ENCODE data around the gene IFNA5. TPM values are rescaled to one million over a fixed set of nuclear protein-coding genes. Genes with fewer than 3 reads are reported as not detected.

IFNA5 gene
- total RNA-seq = not detected in 2 replicates

GRCh38 chr9:21305213-21305612 lies at the start of gene IFNA5:
IFNA5 (minus strand) TSS chr9:21305313; CDS start chr9:21305256, 57 bp downstream.
- intact Hi-C loops (cut with micrococcal nuclease) = no loop called here

GRCh38 chr9:21350787-21351186 lies 45.7 kb upstream of the IFNA5 start, which contains the start of gene IFNA6:
IFNA6 (minus strand) TSS chr9:21350887; CDS start chr9:21350887, 0 bp downstream.
- intact Hi-C loops (cut with micrococcal nuclease) = no loop called here

- intact Hi-C loops (cut with micrococcal nuclease) = no loop called here
These were observed 43.4 kb upstream of the IFNA5 start for GRCh38 chr9:21348430-21348970.

GRCh38 chr9:21340735-21341134 lies 35.6 kb upstream of the IFNA5 start:
- intact Hi-C loops (cut with micrococcal nuclease) = no loop called here

GRCh38 chr9:21336457-21336856 lies 31.3 kb upstream of the IFNA5 start:
- intact Hi-C loops (cut with micrococcal nuclease) = loop anchor here (5.0 kb wide), 2 partner anchors 661 to 1294 kb away; no protein-coding TSS in a partner anchor

- intact Hi-C loops (cut with micrococcal nuclease) = loop anchor here (1.0 to 5.0 kb wide), 9 partner anchors 9 to 1293 kb away; partner anchors contain the start of genes HACD4 and MTAP
These were observed 29.9 kb upstream of the IFNA5 start, which contains the start of gene KLHL9 for GRCh38 chr9:21334701-21335632. KLHL9 (minus strand) TSS chr9:21335404; CDS start chr9:21334859, 545 bp downstream.

GRCh38 chr9:21333226-21333625 lies 28.1 kb upstream of the IFNA5 start:
- intact Hi-C loops (cut with micrococcal nuclease) = no loop called here

GRCh38 chr9:21331676-21332402 lies 26.7 kb upstream of the IFNA5 start:
- intact Hi-C loops (cut with micrococcal nuclease) = no loop called here

- intact Hi-C loops (cut with micrococcal nuclease) = loop anchor here (1.0 to 5.0 kb wide), 9 partner anchors 8 to 463 kb away; partner anchors contain the start of gene KLHL9
These were observed 21.5 kb upstream of the IFNA5 start for GRCh38 chr9:21326526-21327139.

- intact Hi-C loops (cut with micrococcal nuclease) = loop anchor here (5.0 kb wide), 1 partner anchor 33 kb away; no protein-coding TSS in a partner anchor
These were observed 18.9 kb upstream of the IFNA5 start for GRCh38 chr9:21324047-21324446.

- intact Hi-C loops (cut with micrococcal nuclease) = loop anchor here (5.0 kb wide), 1 partner anchor 34 kb away; no protein-coding TSS in a partner anchor
These were observed 17.9 kb upstream of the IFNA5 start for GRCh38 chr9:21322911-21323461.

GRCh38 chr9:21320465-21320864 lies 15.4 kb upstream of the IFNA5 start:
- intact Hi-C loops (cut with micrococcal nuclease) = loop anchor here (5.0 kb wide), 1 partner anchor 37 kb away; no protein-coding TSS in a partner anchor

- intact Hi-C loops (cut with micrococcal nuclease) = loop anchor here (1.0 to 10.0 kb wide), 5 partner anchors 8 to 1393 kb away; no protein-coding TSS in a partner anchor
These were observed 13.1 kb upstream of the IFNA5 start for GRCh38 chr9:21317956-21318923.

GRCh38 chr9:21316860-21317259 lies 11.7 kb upstream of the IFNA5 start:
- intact Hi-C loops (cut with micrococcal nuclease) = loop anchor here (10.0 kb wide), 1 partner anchor 1392 kb away; no protein-coding TSS in a partner anchor

- intact Hi-C loops (cut with micrococcal nuclease) = loop anchor here (10.0 kb wide), 1 partner anchor 1391 kb away; no protein-coding TSS in a partner anchor
These were observed 11.1 kb upstream of the IFNA5 start for GRCh38 chr9:21316032-21316842.

GRCh38 chr9:21314152-21314551 lies 9.0 kb upstream of the IFNA5 start:
- intact Hi-C loops (cut with micrococcal nuclease) = loop anchor here (10.0 kb wide), 1 partner anchor 1389 kb away; no protein-coding TSS in a partner anchor

- intact Hi-C loops (cut with micrococcal nuclease) = loop anchor here (10.0 kb wide), 1 partner anchor 1387 kb away; no protein-coding TSS in a partner anchor
These were observed 6.8 kb upstream of the IFNA5 start for GRCh38 chr9:21311889-21312288.

- intact Hi-C loops (cut with micrococcal nuclease) = no loop called here
These were observed 9.1 kb downstream of the IFNA5 start for GRCh38 chr9:21295992-21296391.

All from T-helper 1 cell treated with Interleukin-12 subunit alpha and Interleukin-12 subunit beta and Interleukin-4 antibody, amounts not matched to agents 30 ng/mL and 1 ng/mL, for 36 hours (primary cell).